Endothelial cell (in vitro differentiated cells): ENCODE results near the gene PPP1CC. TPM values are rescaled to one million over a fixed set of nuclear protein-coding genes. Genes with fewer than 3 reads are reported as not detected.

Experiments used
- DNase-seq: peaks from one replicate; pipeline ENCODE4 v3.0.0; 2021; ENCODE audit warnings: low spot score
- H3K27ac Mint-ChIP-seq: one replicate; pipeline ENCODE4 v1.8.0; 2021; ENCODE audit warnings: mixed read lengths, inconsistent platforms; ENCODE audit not compliant: unreplicated experiment
- H3K27me3 Mint-ChIP-seq: one replicate; pipeline ENCODE4 v1.8.0; 2021; ENCODE audit warnings: mild to moderate bottlenecking, moderate library complexity, mixed read lengths, inconsistent platforms; ENCODE audit not compliant: unreplicated experiment
- H3K36me3 Mint-ChIP-seq: one replicate; pipeline ENCODE4 v1.8.0; 2021; ENCODE audit warnings: mild to moderate bottlenecking, low read depth, mixed read lengths, inconsistent platforms; ENCODE audit not compliant: unreplicated experiment
- H3K4me1 Mint-ChIP-seq: one replicate; pipeline ENCODE4 v1.8.0; 2021; ENCODE audit warnings: mild to moderate bottlenecking, mixed read lengths, inconsistent platforms; ENCODE audit not compliant: unreplicated experiment
- H3K4me3 Mint-ChIP-seq: one replicate; pipeline ENCODE4 v1.8.0; 2021; ENCODE audit warnings: mild to moderate bottlenecking, mixed read lengths, inconsistent platforms; ENCODE audit not compliant: unreplicated experiment
- H3K9me3 Mint-ChIP-seq: one replicate; pipeline ENCODE4 v1.8.0; 2021; ENCODE audit warnings: mixed read lengths, inconsistent platforms; ENCODE audit not compliant: unreplicated experiment
- CTCF ChIP-seq: fragments of 200-600 bp; sonication (generic); IDR thresholded peaks from one replicate; pipeline ENCODE4 v1.5.0; 2021; ENCODE audit warnings: antibody characterized with exemption; ENCODE audit not compliant: unreplicated experiment
- total RNA-seq: library from RNA; stranded (reverse); fragmentation: NEBNext Ultra II Directional; extraction: Animal tissue kit (Norgen Biotek cat#: 25700); gene quantifications from one replicate; pipeline ENCODE4 v1.2.1, GENCODE V29; 2021; ENCODE audit not compliant: unreplicated experiment

The PPP1CC gene
- total RNA-seq, 1 donor from 2014 or later = 152 TPM

- no peak for TF ChIP-seq CTCF
- H3K27ac Mint-ChIP-seq = no peak overlapping the region
- H3K27me3 Mint-ChIP-seq = peaks cover 3% of the 10 kb centered on the region
- no peak overlapping the region for H3K4me3 Mint-ChIP-seq
- H3K4me1 Mint-ChIP-seq = peaks cover 18% of the 10 kb centered on the region
- DNase-seq = no peak
- H3K9me3 Mint-ChIP-seq = no peaks in the 10 kb centered on the region
- no peaks in the 10 kb centered on the region for H3K36me3 Mint-ChIP-seq
Observed at GRCh38 chr12:110782922-110783321, 40.2 kb upstream of the PPP1CC start.

- peaks cover 18% of the 10 kb centered on the region for H3K4me1 Mint-ChIP-seq
- peaks cover 3% of the 10 kb centered on the region for H3K27me3 Mint-ChIP-seq
- no peaks in the 10 kb centered on the region for H3K36me3 Mint-ChIP-seq
- no peak overlapping the region for H3K4me3 Mint-ChIP-seq
- H3K27ac Mint-ChIP-seq = no peak overlapping the region
- no peak for DNase-seq
- H3K9me3 Mint-ChIP-seq = no peaks in the 10 kb centered on the region
- TF ChIP-seq CTCF = no peak
Observed at GRCh38 chr12:110782094-110782493, 39.4 kb upstream of the PPP1CC start.

- no peak for TF ChIP-seq CTCF
- no peak overlapping the region for H3K4me3 Mint-ChIP-seq
- peaks cover 3% of the 10 kb centered on the region for H3K27me3 Mint-ChIP-seq
- DNase-seq = no peak
- H3K9me3 Mint-ChIP-seq = no peaks in the 10 kb centered on the region
- H3K27ac Mint-ChIP-seq = no peak overlapping the region
- H3K36me3 Mint-ChIP-seq = no peaks in the 10 kb centered on the region
- peaks cover 18% of the 10 kb centered on the region for H3K4me1 Mint-ChIP-seq
Observed at GRCh38 chr12:110780448-110780847, 37.8 kb upstream of the PPP1CC start.

- H3K4me3 Mint-ChIP-seq = no peak overlapping the region
- no peaks in the 10 kb centered on the region for H3K9me3 Mint-ChIP-seq
- no peaks in the 10 kb centered on the region for H3K36me3 Mint-ChIP-seq
- peaks cover 18% of the 10 kb centered on the region for H3K4me1 Mint-ChIP-seq
- peaks cover 3% of the 10 kb centered on the region for H3K27me3 Mint-ChIP-seq
- no peak overlapping the region for H3K27ac Mint-ChIP-seq
- no peak for TF ChIP-seq CTCF
- DNase-seq = no peak
Observed at GRCh38 chr12:110778833-110779577, 36.3 kb upstream of the PPP1CC start.

- Mint-ChIP-seq H3K4me1 (peaks cover 15% of the 10 kb centered on the region), H3K27me3 (peaks cover 1% of the 10 kb centered on the region), H3K36me3 (peaks cover 2% of the 10 kb centered on the region), H3K4me3 (no peak overlapping the region), H3K9me3 (no peaks in the 10 kb centered on the region), H3K27ac (no peak overlapping the region)
- DNase-seq = no peak
- TF ChIP-seq CTCF = no peak
Observed at GRCh38 chr12:110776410-110776809, 33.7 kb upstream of the PPP1CC start.
